Stimulated activated CD4-positive, alpha-beta T cell treated with anti-CD3 and anti-CD28 coated beads, Interleukin-2, amount 100 ng/mL, for 48 hours (primary cell): Measurements from ENCODE around the gene ADRA1B.

Source experiments
- DNase-seq, 2 donors: peaks; one replicate each; pipeline ENCODE4 v3.0.0-alpha.2; 2020

Gene ADRA1B

GRCh38 chr5:160021831-160022446 lies 105.7 kb downstream of the ADRA1B start:
- DNase-seq, result peak; percentile 54 to 55
